HCT116 (cell line): ENCODE measurements around the gene ST3GAL3. TPM values are rescaled to one million over a fixed set of nuclear protein-coding genes. Genes with fewer than 3 reads are reported as not detected.

Source experiments
- ATAC-seq: fragments of 200-7000 bp; cut with Tn5 transposase; 2 replicates; pipeline ENCODE4 v1.9.1; 2020; ENCODE audit warnings: mild to moderate bottlenecking, moderate library complexity
- BruUV-seq: library from RNA; stranded (reverse); fragments of 400-500 nt; replicated peaks from 2 replicates; lab custom pipeline; 2021; lab: Mats Ljungman, UMichigan
- CTCF ChIA-PET: fragments of 300-600 bp; sonication (Branson Sonifier 250); formaldehyde crosslinking; loops from one replicate; lab custom pipeline; 2021; ENCODE audit warnings: antibody characterized with exemption; lab: Charles Lee
- POLR2A ChIA-PET: fragments of 300-600, 350-600 bp; sonication (Branson Sonifier 250); formaldehyde crosslinking; loops from one replicate; lab custom pipeline; 2021; ENCODE audit warnings: antibody characterized with exemption; lab: Charles Lee
- RAD21 ChIA-PET, 2 experiments: fragments of 300-600 bp; sonication (Branson Sonifier 250); formaldehyde crosslinking; loops; one replicate each; lab custom pipeline; 2023; ENCODE audit warnings: low total read pairs in 2 of 2; ENCODE audit not compliant: uncharacterized antibody in 2 of 2, unreplicated experiment in 2 of 2, low non-redundant PET in 1 of 2; lab: Charles Lee
- DNase-seq: peaks from one replicate; pipeline ENCODE4 v3.0.0-alpha.2; 2010; ENCODE audit warnings: low read depth, low spot score
- H2AFZ ChIP-seq: fragments of 200-600 bp; shearing (Covaris generic), sonication (generic); 2 replicates; pipeline ENCODE4 v1.6.1; 2017; ENCODE audit warnings: low read depth, mixed run types, mixed read lengths, antibody characterized with exemption, low read length; ENCODE audit not compliant: poor library complexity, severe bottlenecking
- H3K27ac ChIP-seq: 2 replicates; pipeline ENCODE4 v1.5.1; 2012; ENCODE audit warnings: low read depth, low read length
- H3K27me3 ChIP-seq: fragments of 200-600 bp; sonication (generic); 2 replicates; pipeline ENCODE4 v1.6.1; 2016; ENCODE audit warnings: mixed run types, low read length, mixed read lengths; ENCODE audit not compliant: insufficient read depth
- H3K36me3 ChIP-seq, 2 experiments: fragments of 200-500 bp in 1 of 2; fragments of 200-600 bp in 1 of 2; sonication (Bioruptor generic) in 1 of 2; sonication (generic) in 1 of 2; 2 replicates each; pipeline versions ENCODE4 v1.5.1 to v1.6.1; 2014 to 2016; ENCODE audit warnings: low read length in 2 of 2, inconsistent platforms in 1 of 2, mixed read lengths in 1 of 2, mixed run types in 1 of 2; ENCODE audit not compliant: insufficient read depth in 2 of 2, control insufficient read depth in 1 of 2
- H3K4me1 ChIP-seq, 2 experiments: fragments of 200-600 bp in 1 of 2; sonication (generic) in 1 of 2; 2 replicates each; pipeline versions ENCODE4 v1.5.1 to v1.6.1; 2012 to 2017; ENCODE audit warnings: low read length in 2 of 2, inconsistent platforms in 1 of 2, mild to moderate bottlenecking in 1 of 2, mixed read lengths in 1 of 2, mixed run types in 1 of 2, moderate library complexity in 1 of 2; ENCODE audit not compliant: insufficient read depth in 2 of 2, control insufficient read depth in 1 of 2
- H3K4me2 ChIP-seq: fragments of 200-600 bp; sonication (generic); 2 replicates; pipeline ENCODE4 v1.6.1; 2017; ENCODE audit warnings: mixed run types, low read length, mixed read lengths
- H3K4me3 ChIP-seq, 2 experiments: fragments of 200-600 bp in 1 of 2; sonication (generic) in 1 of 2; replicated peaks in 1 of 2; 2 replicates each; pipeline ENCODE4 v1.5.1; 2011 to 2016; ENCODE audit warnings: low read length in 2 of 2, control low read depth in 1 of 2, low read depth in 1 of 2, mild to moderate bottlenecking in 1 of 2, mixed read lengths in 1 of 2, mixed run types in 1 of 2
- H3K79me2 ChIP-seq: fragments of 200-600 bp; sonication (generic); 2 replicates; pipeline ENCODE4 v1.6.1; 2017; ENCODE audit warnings: mild to moderate bottlenecking, mixed run types, low read length, moderate library complexity, mixed read lengths; ENCODE audit not compliant: insufficient read depth
- H3K9ac ChIP-seq: fragments of 200-600 bp; sonication (generic); 2 replicates; pipeline ENCODE4 v1.6.1; 2016; ENCODE audit warnings: low read length, mixed read lengths
- H3K9me2 ChIP-seq: fragments of 200-600 bp; sonication (generic), shearing (Covaris generic); 2 replicates; pipeline ENCODE4 v1.6.1; 2017; ENCODE audit warnings: mixed run types, mild to moderate bottlenecking, moderate library complexity; ENCODE audit not compliant: insufficient read depth
- H3K9me3 ChIP-seq, 2 experiments: fragments of 200-500 bp in 1 of 2; fragments of 200-600 bp in 1 of 2; sonication (Bioruptor generic) in 1 of 2; sonication (generic) in 1 of 2; 2 replicates each; pipeline ENCODE4 v1.6.1; 2014 to 2017; ENCODE audit warnings: low read length in 2 of 2, mixed read lengths in 2 of 2, inconsistent platforms in 1 of 2, low read depth in 1 of 2, mild to moderate bottlenecking in 1 of 2, mixed run types in 1 of 2, moderate library complexity in 1 of 2; ENCODE audit not compliant: control insufficient read depth in 1 of 2, insufficient read depth in 1 of 2
- H4K20me1 ChIP-seq: fragments of 200-600 bp; sonication (generic), shearing (Covaris generic); 2 replicates; pipeline ENCODE4 v1.6.1; 2017; ENCODE audit warnings: mixed run types, mild to moderate bottlenecking, moderate library complexity; ENCODE audit not compliant: insufficient read depth
- ATF3 ChIP-seq: IDR thresholded peaks from 2 replicates; pipeline ENCODE4 v1.6.1; 2012
- CBX3 ChIP-seq: IDR thresholded peaks from 2 replicates; pipeline ENCODE4 v1.6.1; 2012; ENCODE audit warnings: low read depth
- CEBPB ChIP-seq: IDR thresholded peaks from 2 replicates; pipeline ENCODE4 v1.6.1; 2012; ENCODE audit warnings: low read depth
- EGR1 ChIP-seq: IDR thresholded peaks from 2 replicates; pipeline ENCODE4 v1.6.1; 2012; ENCODE audit warnings: low read depth
- ELF1 ChIP-seq: IDR thresholded peaks from 2 replicates; pipeline ENCODE4 v1.6.1; 2012; ENCODE audit warnings: low read depth, borderline replicate concordance
- EZH2 ChIP-seq: fragments of 200-600 bp; sonication (generic); IDR thresholded peaks from 2 replicates; pipeline ENCODE4 v1.6.1; 2017; ENCODE audit warnings: antibody characterized with exemption, mixed run types
- EZH2phosphoT487 ChIP-seq: fragments of 200-600 bp; IDR thresholded peaks from 2 replicates; pipeline ENCODE4 v1.6.1; 2018; ENCODE audit warnings: antibody characterized with exemption, borderline replicate concordance
- POLR2A ChIP-seq: IDR thresholded peaks from 2 replicates; pipeline ENCODE4 v1.7.0; 2011; ENCODE audit warnings: borderline replicate concordance; ENCODE audit not compliant: insufficient read depth, insufficient read length; ENCODE audit errors: extremely low read depth
- POLR2AphosphoS5 ChIP-seq: IDR thresholded peaks from 2 replicates; pipeline ENCODE4 v1.6.1; 2011; ENCODE audit warnings: mild to moderate bottlenecking, low read depth, low read length, moderate library complexity
- RAD21 ChIP-seq: IDR thresholded peaks from 2 replicates; pipeline ENCODE4 v1.6.1; 2012; ENCODE audit warnings: low read depth, mild to moderate bottlenecking
- SIN3A ChIP-seq: IDR thresholded peaks from 2 replicates; pipeline ENCODE4 v1.6.1; 2012; ENCODE audit warnings: low read depth
- SP1 ChIP-seq: IDR thresholded peaks from 2 replicates; pipeline ENCODE4 v1.6.1; 2012; ENCODE audit warnings: low read depth
- SRF ChIP-seq: IDR thresholded peaks from 2 replicates; pipeline ENCODE4 v1.6.1; 2012; ENCODE audit warnings: low read depth
- TCF7L2 ChIP-seq: IDR thresholded peaks from 2 replicates; pipeline ENCODE4 v1.7.0; 2011; ENCODE audit warnings: borderline replicate concordance, inconsistent platforms; ENCODE audit not compliant: insufficient read depth, insufficient read length; ENCODE audit errors: extremely low read depth
- YY1 ChIP-seq: IDR thresholded peaks from 2 replicates; pipeline ENCODE4 v1.6.1; 2011; ENCODE audit warnings: low read length, low read depth, moderate library complexity, mild to moderate bottlenecking; ENCODE audit not compliant: insufficient replicate concordance; ENCODE audit errors: extremely low read depth
- ZBTB33 ChIP-seq: IDR thresholded peaks from 2 replicates; pipeline ENCODE4 v1.6.1; 2011; ENCODE audit warnings: mild to moderate bottlenecking, low read length, moderate library complexity; ENCODE audit not compliant: insufficient replicate concordance; ENCODE audit errors: extremely low read depth
- ZNF274 ChIP-seq: fragments of 200-500 bp; sonication (Bioruptor generic); IDR thresholded peaks from 2 replicates; pipeline ENCODE4 v1.6.1; 2014; ENCODE audit warnings: mild to moderate bottlenecking, low read depth, low read length, inconsistent platforms
- intact Hi-C: fragments of 100-400 bp; cut with micrococcal nuclease; formaldehyde crosslinking; loops from 2 replicates; pipeline ENCODE4 v1.10.0; 2022
- total RNA-seq: library from RNA; stranded (reverse); gene quantifications from one replicate; pipeline ENCODE4 v1.2.1, GENCODE V29; 2021; ENCODE audit not compliant: unreplicated experiment
- TF ChIP-seq, protein P1 (sequence below), 3 experiments: fragments of 200-600 bp in 1 of 3; sonication (generic) in 1 of 3; IDR thresholded peaks in 2 of 3; conservative IDR thresholded peaks in 1 of 3; 2 replicates each; pipeline ENCODE4 v1.5.1; 2012 to 2017; ENCODE audit warnings: low read depth in 2 of 3, low read length in 2 of 3, antibody characterized with exemption in 1 of 3, borderline replicate concordance in 1 of 3, control low read depth in 1 of 3, mild to moderate bottlenecking in 1 of 3, mixed read lengths in 1 of 3, mixed run types in 1 of 3, moderate library complexity in 1 of 3; ENCODE audit not compliant: insufficient read depth in 1 of 3
- TF ChIP-seq, protein P2 (sequence below): IDR thresholded peaks from 2 replicates; pipeline ENCODE4 v1.6.1; 2012

The ST3GAL3 gene
- total RNA-seq, 1 experiment from 2014 or later = 7.2 TPM

DNA sequence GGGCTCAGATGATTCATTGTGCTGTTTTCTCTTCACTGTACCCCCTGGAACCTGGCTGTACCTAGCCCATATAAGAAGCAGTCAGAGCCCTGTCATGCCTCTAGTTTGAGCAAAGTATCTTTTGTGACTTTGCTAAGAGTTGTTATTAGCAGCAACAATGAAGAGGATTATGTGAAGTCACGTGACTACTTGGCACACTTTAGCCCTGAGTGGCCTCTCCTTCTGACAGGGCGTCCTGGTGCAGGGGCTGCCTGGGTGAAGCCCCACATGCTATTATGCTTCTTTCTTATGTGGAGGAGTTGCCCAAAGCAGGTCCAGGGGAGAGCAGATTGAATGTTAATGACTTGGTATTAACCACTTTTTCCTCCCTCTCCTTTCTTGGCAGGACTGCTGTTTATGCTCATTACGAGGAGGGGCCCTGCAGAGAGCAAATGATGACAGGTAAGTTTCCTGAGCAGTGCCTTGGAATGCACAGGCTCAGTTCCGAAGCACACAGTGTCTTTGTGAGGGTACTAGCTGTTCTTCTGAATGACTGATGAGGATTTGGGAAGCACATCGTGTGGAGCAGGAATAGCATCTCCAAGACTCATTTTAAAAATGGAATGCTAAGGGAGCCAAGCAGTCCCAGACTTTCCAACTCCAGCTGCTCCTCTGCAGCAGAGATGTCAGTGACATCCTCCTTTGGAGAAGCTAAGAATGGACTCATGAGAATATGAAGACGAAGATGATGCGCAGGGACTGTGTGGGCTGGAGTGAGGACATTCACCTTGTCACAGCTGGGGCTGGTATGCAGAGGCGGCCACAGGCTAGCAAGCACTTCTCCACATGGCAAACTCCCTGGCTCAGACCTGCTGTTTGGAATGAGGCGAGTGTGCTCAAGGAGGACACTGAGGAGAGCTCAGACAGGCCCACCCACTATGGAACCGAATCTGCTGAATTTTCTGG lies 15.2 kb upstream of the ST3GAL3 start:
- H3K4me3 ChIP-seq = no peak overlapping the region
- ChIA-PET POLR2A (no interaction called here), CTCF (interaction anchor here (0.6 kb wide), 1 partner anchor 168 kb away, joined by 3 read pairs; no protein-coding TSS in a partner anchor), RAD21 (no interaction called here)
- H3K27ac ChIP-seq = no peak overlapping the region
- no peak for TF ChIP-seq ATF3
- no peak for TF ChIP-seq ELF1
- TF ChIP-seq YY1 = no peak
- no peak for TF ChIP-seq ZBTB33
- no peak for TF ChIP-seq CEBPB
- no peak for TF ChIP-seq EGR1
- TF ChIP-seq CBX3 = no peak
- TF ChIP-seq EZH2phosphoT487 = no peak
- no peak for TF ChIP-seq SIN3A
- TF ChIP-seq, protein P1, sequence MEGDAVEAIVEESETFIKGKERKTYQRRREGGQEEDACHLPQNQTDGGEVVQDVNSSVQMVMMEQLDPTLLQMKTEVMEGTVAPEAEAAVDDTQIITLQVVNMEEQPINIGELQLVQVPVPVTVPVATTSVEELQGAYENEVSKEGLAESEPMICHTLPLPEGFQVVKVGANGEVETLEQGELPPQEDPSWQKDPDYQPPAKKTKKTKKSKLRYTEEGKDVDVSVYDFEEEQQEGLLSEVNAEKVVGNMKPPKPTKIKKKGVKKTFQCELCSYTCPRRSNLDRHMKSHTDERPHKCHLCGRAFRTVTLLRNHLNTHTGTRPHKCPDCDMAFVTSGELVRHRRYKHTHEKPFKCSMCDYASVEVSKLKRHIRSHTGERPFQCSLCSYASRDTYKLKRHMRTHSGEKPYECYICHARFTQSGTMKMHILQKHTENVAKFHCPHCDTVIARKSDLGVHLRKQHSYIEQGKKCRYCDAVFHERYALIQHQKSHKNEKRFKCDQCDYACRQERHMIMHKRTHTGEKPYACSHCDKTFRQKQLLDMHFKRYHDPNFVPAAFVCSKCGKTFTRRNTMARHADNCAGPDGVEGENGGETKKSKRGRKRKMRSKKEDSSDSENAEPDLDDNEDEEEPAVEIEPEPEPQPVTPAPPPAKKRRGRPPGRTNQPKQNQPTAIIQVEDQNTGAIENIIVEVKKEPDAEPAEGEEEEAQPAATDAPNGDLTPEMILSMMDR (IDR thresholded peaks at IDR 0.05 in 2 of 3, conservative IDR thresholded peaks at IDR 0.05 in 1 of 3; ENCODE audit: borderline replicate concordance in 1 of 3, insufficient read depth in 1 of 3, low read depth in 2 of 3, low read length in 2 of 3) = no peak
- TF ChIP-seq ZNF274 = no peak
- TF ChIP-seq SP1 = no peak
- no peak for TF ChIP-seq POLR2AphosphoS5
- TF ChIP-seq RAD21 = no peak
- no peak for TF ChIP-seq TCF7L2
- TF ChIP-seq EZH2 = no peak
- TF ChIP-seq SRF = no peak
- TF ChIP-seq POLR2A = no peak
- TF ChIP-seq, protein P2, sequence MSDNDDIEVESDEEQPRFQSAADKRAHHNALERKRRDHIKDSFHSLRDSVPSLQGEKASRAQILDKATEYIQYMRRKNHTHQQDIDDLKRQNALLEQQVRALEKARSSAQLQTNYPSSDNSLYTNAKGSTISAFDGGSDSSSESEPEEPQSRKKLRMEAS = no peak
- H2AFZ ChIP-seq = no peak overlapping the region
- no peak overlapping the region for H3K9ac ChIP-seq
- no peaks in the 10 kb centered on the region for H3K79me2 ChIP-seq
- H3K4me2 ChIP-seq = no peak overlapping the region
- ATAC-seq = no peak
- BruUV-seq = no TSS peak
- no peak for DNase-seq
- no peaks in the 10 kb centered on the region for H3K4me1 ChIP-seq
- peaks cover 59 to 67% of the 10 kb centered on the region in 2 experiments for H3K36me3 ChIP-seq
- H3K27me3 ChIP-seq = no peaks in the 10 kb centered on the region
- H3K9me3 ChIP-seq = no peaks in the 10 kb centered on the region
- H4K20me1 ChIP-seq = no peaks in the 10 kb centered on the region
- H3K9me2 ChIP-seq = no peaks in the 10 kb centered on the region
- intact Hi-C loops = no loop called here
